HepG2 (cell line): Measurements from ENCODE around the gene FCRL5. TPM values are rescaled to one million over a fixed set of nuclear protein-coding genes. Genes with fewer than 3 reads are reported as not detected.

Experiments used
- ATAC-seq: fragments of 200-7000 bp; cut with Tn5 transposase; 3 replicates; pipeline ENCODE4 v1.9.1; 2020; ENCODE audit warnings: mild to moderate bottlenecking, moderate library complexity
- BruUV-seq: library from RNA; stranded (reverse); fragments of 400-500 nt; replicated peaks from 2 replicates; lab custom pipeline; 2021; lab: Mats Ljungman, UMichigan
- CTCF ChIA-PET: fragments of 300-600 bp; formaldehyde crosslinking; extraction: SDS; loops from one replicate; lab custom pipeline; 2021; ENCODE audit warnings: low total read pairs, inconsistent platforms, low intra/inter-chr PET ratio; lab: Yijun Ruan, JAX
- POLR2A ChIA-PET: fragments of 350-600 bp; sonication (Branson Sonifier 250); formaldehyde crosslinking; loops from one replicate; lab custom pipeline; 2020; ENCODE audit warnings: antibody characterized with exemption, inconsistent platforms; lab: Yijun Ruan, JAX
- DNase-seq: peaks from one replicate; pipeline ENCODE4 v3.0.0-alpha.2; 2015; ENCODE audit warnings: low spot score
- FAIRE-seq: peaks from 3 replicates; lab custom pipeline; 2011; peaks lifted over from hg19 to GRCh38; lab: Jason Lieb, UNC
- H2AFZ ChIP-seq: one replicate; pipeline ENCODE4 v1.6.1; 2011; ENCODE audit warnings: low read length, inconsistent platforms
- H3K27ac ChIP-seq: fragments of 300-600 bp; 3 replicates; pipeline ENCODE4 v1.8.0; 2011; ENCODE audit warnings: mixed run types, mild to moderate bottlenecking, mixed read lengths, low read length, inconsistent platforms; ENCODE audit not compliant: insufficient read depth; ENCODE audit errors: extremely low read length
- H3K27me3 ChIP-seq, 2 experiments: fragments of 200-600 bp in 1 of 2; 2 replicates in 1 of 2; 3 replicates in 1 of 2; pipeline versions ENCODE4 v1.6.0 to v1.8.0; 2011; ENCODE audit warnings: low read length in 2 of 2, mild to moderate bottlenecking in 2 of 2, moderate library complexity in 2 of 2, inconsistent platforms in 1 of 2; ENCODE audit not compliant: insufficient read depth in 2 of 2, control insufficient read depth in 1 of 2
- H3K36me3 ChIP-seq, 2 experiments: fragments of 200-600 bp in 1 of 2; replicated peaks in 1 of 2; 2 replicates in 1 of 2; 3 replicates in 1 of 2; pipeline versions ENCODE4 v1.5.1 to v1.8.0; 2011; ENCODE audit warnings: low read length in 2 of 2, inconsistent platforms in 1 of 2; ENCODE audit not compliant: insufficient read depth in 2 of 2, control insufficient read depth in 1 of 2
- H3K4me1 ChIP-seq: 2 replicates; pipeline ENCODE4 v1.5.1; 2012; ENCODE audit warnings: low read length, inconsistent platforms; ENCODE audit not compliant: insufficient read depth
- H3K4me2 ChIP-seq: 2 replicates; pipeline ENCODE4 v1.6.0; 2011; ENCODE audit warnings: low read depth, low read length, inconsistent platforms
- H3K4me3 ChIP-seq, 3 experiments: fragments of 200-600 bp in 1 of 3; sonication (generic), shearing (Covaris generic) in 1 of 3; replicated peaks in 1 of 3; 2 replicates each; pipeline ENCODE4 v1.5.1; 2011 to 2016; ENCODE audit warnings: low read length in 3 of 3, inconsistent platforms in 2 of 3, low read depth in 2 of 3, mild to moderate bottlenecking in 2 of 3, control low read depth in 1 of 3, mixed read lengths in 1 of 3; ENCODE audit not compliant: insufficient read depth in 1 of 3
- H3K79me2 ChIP-seq: one replicate; pipeline ENCODE4 v1.6.1; 2011; ENCODE audit warnings: low read length, inconsistent platforms; ENCODE audit not compliant: insufficient read depth
- H3K9ac ChIP-seq: 2 replicates; pipeline ENCODE4 v1.6.0; 2011; ENCODE audit warnings: mild to moderate bottlenecking, low read depth, low read length, inconsistent platforms; ENCODE audit not compliant: insufficient read depth
- H3K9me3 ChIP-seq: 2 replicates; pipeline ENCODE4 v1.5.1; 2012; ENCODE audit warnings: mild to moderate bottlenecking, low read length
- H4K20me1 ChIP-seq: 2 replicates; pipeline ENCODE4 v1.6.0; 2011; ENCODE audit warnings: inconsistent platforms, mild to moderate bottlenecking, low read length, moderate library complexity; ENCODE audit not compliant: insufficient read depth
- RAD21 ChIP-seq: fragments of 450-650 bp; formaldehyde crosslinking; IDR thresholded peaks from 2 replicates; pipeline ENCODE4 v1.5.0; 2020; ENCODE audit warnings: mild to moderate bottlenecking
- SMC3 ChIP-seq: IDR thresholded peaks from 2 replicates; pipeline ENCODE4 v1.6.1; 2011; ENCODE audit warnings: low read length, improper control_type of control experiment
- STAG1 ChIP-seq: sonication (generic); formaldehyde crosslinking; IDR thresholded peaks from 2 replicates; pipeline ENCODE4 v1.4.0; 2020; ENCODE audit warnings: missing genetic modification reagents
- ZNF383 ChIP-seq: sonication (generic); formaldehyde crosslinking; IDR thresholded peaks from 2 replicates; pipeline ENCODE4 v1.4.0; 2020; ENCODE audit warnings: missing genetic modification reagents, mild to moderate bottlenecking, borderline replicate concordance
- ZNF775 ChIP-seq: sonication (generic); formaldehyde crosslinking; IDR thresholded peaks from 2 replicates; pipeline ENCODE4 v1.4.0; 2020; ENCODE audit warnings: missing genetic modification reagents, mild to moderate bottlenecking, moderate library complexity, borderline replicate concordance
- ZNF878 ChIP-seq: sonication (generic); formaldehyde crosslinking; IDR thresholded peaks from 2 replicates; pipeline ENCODE4 v1.8.1; 2023; ENCODE audit warnings: mild to moderate bottlenecking, missing genetic modification reagents, moderate library complexity
- WGBS: methylation state at CpG from one replicate; pipeline ENCODE4 v1.1.6; 2017; ENCODE audit warnings: low lambda C conversion rate; 5-methylcytosine and 5-hydroxymethylcytosine counted together
- in situ Hi-C: cut with HindIII; loops from 2 replicates; pipeline ENCODE4 v1.10.0; 2017; ENCODE audit warnings: low pct_unique_long_range_greater_than_20kb; ENCODE audit not compliant: extremely low pct_ligation_motif_present
- intact Hi-C: fragments of 100-400 bp; cut with micrococcal nuclease; formaldehyde crosslinking; loops from one replicate; pipeline ENCODE4 v1.10.0; 2022; ENCODE audit not compliant: unreplicated experiment
- polyA plus RNA-seq, 8 experiments: library from polyadenylated mRNA; depleted of rRNA in 3 of 8; stranded (reverse) in 7 of 8; unstranded in 1 of 8; fragments of >200 nt; fragmentation: Illumina TruSeq in 4 of 8; extraction: Trizol in 4 of 8; gene quantifications; 2 replicates each; pipeline versions ENCODE4 v1.2.1 to v1.2.3, GENCODE V29; 2011 to 2016; ENCODE audit warnings: low read depth in 4 of 8, missing spikeins in 1 of 8, mixed read lengths in 1 of 8; ENCODE audit not compliant: insufficient read depth in 1 of 8
- total RNA-seq, 5 experiments: library from RNA; depleted of rRNA; stranded (reverse); fragments of >200 nt; fragmentation: Illumina TruSeq; extraction: Trizol; gene quantifications; 2 replicates each; pipeline ENCODE4 v1.2.3, GENCODE V29; 2016; ENCODE audit warnings: low read depth in 1 of 5
- TF ChIP-seq, protein P1 (sequence below): sonication (generic); formaldehyde crosslinking; IDR thresholded peaks from 2 replicates; pipeline ENCODE4 v1.5.0; 2020; ENCODE audit warnings: mild to moderate bottlenecking, missing genetic modification reagents, moderate library complexity

Gene FCRL5
- total and polyA plus RNA-seq, 2 of the 13 experiments (the other 11 are each of a cell fraction or from before 2014, with no cell fraction given) = not detected

DNA sequence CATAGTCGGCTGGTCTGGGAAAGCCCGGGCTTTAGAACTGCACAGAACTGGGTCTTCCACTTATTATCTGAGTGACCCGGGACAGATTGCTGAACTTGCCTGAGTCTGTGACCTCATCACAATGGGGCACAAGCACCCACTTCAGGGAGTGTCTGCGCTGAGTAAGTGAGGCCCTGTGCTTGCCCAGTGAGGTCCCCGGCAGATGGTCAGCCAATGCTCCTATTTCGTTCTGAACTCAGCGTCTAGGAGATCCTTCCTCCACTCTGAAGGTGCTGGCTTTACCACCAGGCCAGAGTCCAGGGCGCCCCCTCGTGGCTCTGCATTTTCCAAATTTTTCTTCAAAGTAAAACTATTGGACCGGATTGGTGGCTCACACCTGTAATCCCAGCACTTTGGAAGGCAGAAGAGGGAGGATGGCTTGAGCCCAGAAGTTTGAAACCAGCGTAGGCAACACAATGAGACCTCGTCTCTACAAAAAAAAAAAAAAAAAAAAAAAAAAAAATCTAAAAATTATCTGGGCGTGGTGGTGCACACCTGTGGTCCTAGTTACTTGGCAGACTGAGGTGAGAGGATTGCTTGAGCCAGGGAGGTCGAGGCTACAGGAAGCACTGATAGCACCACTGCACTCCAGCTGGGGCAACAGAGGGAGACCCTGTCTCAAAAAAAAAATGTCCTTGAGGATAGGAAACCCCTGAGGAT lies 61.7 kb downstream of the FCRL5 start:
- no peaks in the 10 kb centered on the region for H3K27me3 ChIP-seq
- FAIRE-seq (peak; percentile 68), DNase-seq (peak; percentile 43), ATAC-seq (peak; percentile 79)
- H2AFZ ChIP-seq = no peak overlapping the region
- TF ChIP-seq STAG1 (CRISPR knock-in tag) = peak; percentile 64
- TF ChIP-seq RAD21 (CRISPR knock-in tag) = peak; percentile 26; the same call in 1 of the 2 replicates
- TF ChIP-seq ZNF878 = no peak
- TF ChIP-seq, protein P1, sequence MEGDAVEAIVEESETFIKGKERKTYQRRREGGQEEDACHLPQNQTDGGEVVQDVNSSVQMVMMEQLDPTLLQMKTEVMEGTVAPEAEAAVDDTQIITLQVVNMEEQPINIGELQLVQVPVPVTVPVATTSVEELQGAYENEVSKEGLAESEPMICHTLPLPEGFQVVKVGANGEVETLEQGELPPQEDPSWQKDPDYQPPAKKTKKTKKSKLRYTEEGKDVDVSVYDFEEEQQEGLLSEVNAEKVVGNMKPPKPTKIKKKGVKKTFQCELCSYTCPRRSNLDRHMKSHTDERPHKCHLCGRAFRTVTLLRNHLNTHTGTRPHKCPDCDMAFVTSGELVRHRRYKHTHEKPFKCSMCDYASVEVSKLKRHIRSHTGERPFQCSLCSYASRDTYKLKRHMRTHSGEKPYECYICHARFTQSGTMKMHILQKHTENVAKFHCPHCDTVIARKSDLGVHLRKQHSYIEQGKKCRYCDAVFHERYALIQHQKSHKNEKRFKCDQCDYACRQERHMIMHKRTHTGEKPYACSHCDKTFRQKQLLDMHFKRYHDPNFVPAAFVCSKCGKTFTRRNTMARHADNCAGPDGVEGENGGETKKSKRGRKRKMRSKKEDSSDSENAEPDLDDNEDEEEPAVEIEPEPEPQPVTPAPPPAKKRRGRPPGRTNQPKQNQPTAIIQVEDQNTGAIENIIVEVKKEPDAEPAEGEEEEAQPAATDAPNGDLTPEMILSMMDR (CRISPR knock-in tag) = peak; percentile 74
- no peak for TF ChIP-seq ZNF775 (CRISPR knock-in tag)
- TF ChIP-seq SMC3 = peak; percentile 82
- no peak for TF ChIP-seq ZNF383 (CRISPR knock-in tag)
- no peak overlapping the region for H3K4me2 ChIP-seq
- in situ Hi-C loops (loop anchor here (5.0 kb wide), 2 partner anchors 113 to 298 kb away; no protein-coding TSS in a partner anchor), intact Hi-C loops (loop anchor here (1.0 kb wide), 1 partner anchor 113 kb away; no protein-coding TSS in a partner anchor)
- WGBS = 16% methylated on average over 12 of the region's 14 CpGs
- no peak overlapping the region for H3K9ac ChIP-seq
- CTCF ChIA-PET = interaction anchor here (1.2 to 3.9 kb wide), 6 partner anchors 113 to 320 kb away, joined by 8 to 36 read pairs (median 11); no protein-coding TSS in a partner anchor
- no peak overlapping the region for H3K27ac ChIP-seq
- BruUV-seq = no TSS peak
- H3K79me2 ChIP-seq = no peaks in the 10 kb centered on the region
- H3K36me3 ChIP-seq = no peaks in the 10 kb centered on the region
- no peaks in the 10 kb centered on the region for H3K9me3 ChIP-seq
- no peak overlapping the region for H3K4me3 ChIP-seq
- H3K4me1 ChIP-seq = no peaks in the 10 kb centered on the region
- H4K20me1 ChIP-seq = no peaks in the 10 kb centered on the region
- POLR2A ChIA-PET = no interaction called here
